Effector CD8-positive, alpha-beta T cell (primary cell): Measurements from ENCODE around the gene LAGE3.

Experiments
- DNase-seq: peaks from one replicate; lab custom pipeline; 2025; lab: John Stamatoyannopoulos, UW

Gene LAGE3

DNA sequence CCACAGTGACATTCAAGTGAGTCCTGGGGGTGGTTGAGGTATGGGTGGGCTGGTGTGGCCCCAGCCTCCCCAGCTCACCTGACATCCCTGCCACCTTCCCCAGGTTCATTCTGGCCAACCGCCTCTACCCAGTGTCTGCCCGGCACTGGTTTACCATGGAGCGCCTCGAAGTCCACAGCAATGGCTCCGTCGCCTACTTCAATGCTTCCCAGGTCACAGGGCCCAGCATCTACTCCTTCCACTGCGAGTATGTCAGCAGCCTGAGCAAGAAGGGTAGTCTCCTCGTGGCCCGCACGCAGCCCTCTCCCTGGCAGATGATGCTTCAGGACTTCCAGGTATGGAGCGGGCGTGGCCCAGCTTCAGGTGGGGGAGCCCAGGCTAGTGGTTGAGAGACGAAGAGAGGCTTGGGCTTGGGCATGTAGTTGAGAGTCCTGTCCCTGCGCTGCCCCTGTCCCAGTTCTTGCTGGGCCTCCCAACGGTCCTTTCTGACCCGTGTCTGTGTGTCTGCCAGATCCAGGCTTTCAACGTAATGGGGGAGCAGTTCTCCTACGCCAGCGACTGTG lies 43.8 kb downstream of the LAGE3 start:
- DNase-seq, result no peak

DNA sequence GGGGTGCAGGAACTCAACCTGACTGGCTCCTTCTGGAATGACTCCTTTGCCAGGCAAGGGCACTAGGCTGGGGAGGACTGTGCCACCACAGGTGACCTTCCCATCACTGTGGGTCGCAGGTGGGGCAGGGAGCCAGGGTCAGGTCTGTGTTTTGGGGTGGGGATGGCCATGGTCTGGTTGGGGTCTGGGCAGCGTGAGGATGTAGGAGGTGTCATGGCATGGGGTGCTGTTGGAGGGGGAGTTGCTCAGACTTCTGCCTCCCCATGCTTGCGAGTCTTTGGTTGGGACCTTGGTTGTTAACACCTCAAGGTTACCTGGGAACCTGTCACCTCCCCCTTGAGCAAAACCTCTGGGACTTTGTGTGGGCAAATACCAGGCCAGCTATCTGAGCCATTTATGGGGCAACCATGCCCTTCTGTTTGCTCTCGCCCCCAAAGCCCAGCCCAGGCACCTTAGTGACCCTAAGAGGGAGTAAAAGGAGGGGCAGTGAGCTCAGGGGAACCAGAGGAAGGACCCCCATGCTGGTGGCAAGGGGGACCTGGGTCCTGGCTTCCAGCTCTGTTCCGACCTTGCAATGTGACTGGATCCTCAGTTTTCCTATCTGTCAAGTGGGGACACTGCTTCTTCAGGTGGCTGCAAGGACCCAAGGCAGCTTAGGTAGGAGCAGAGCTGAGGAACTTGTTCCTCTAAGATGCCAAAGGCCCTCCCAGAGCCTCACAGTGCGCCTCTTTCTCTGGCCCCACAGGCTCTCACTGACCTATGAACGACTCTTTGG lies 44.5 kb downstream of the LAGE3 start:
- no peak for DNase-seq

DNA sequence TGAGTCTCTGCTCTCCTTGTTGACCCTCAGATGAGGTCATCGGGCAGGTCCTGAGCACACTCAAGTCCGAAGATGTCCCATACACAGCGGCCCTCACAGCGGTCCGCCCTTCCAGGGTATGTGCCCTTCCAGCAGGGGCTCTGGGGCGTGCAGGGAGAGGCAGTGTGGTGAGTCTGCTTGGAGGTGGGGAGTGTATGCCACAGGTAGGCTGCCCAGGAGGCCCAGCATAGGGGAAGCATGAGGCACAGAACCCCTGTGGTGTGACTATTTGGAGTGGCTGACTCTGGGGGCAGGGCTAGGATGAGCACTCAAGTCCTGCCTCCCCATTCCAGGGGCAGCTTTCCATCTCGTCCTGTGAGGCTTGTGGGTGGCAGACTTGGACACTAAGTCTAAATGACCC lies 45.5 kb downstream of the LAGE3 start:
- DNase-seq, result no peak

DNA sequence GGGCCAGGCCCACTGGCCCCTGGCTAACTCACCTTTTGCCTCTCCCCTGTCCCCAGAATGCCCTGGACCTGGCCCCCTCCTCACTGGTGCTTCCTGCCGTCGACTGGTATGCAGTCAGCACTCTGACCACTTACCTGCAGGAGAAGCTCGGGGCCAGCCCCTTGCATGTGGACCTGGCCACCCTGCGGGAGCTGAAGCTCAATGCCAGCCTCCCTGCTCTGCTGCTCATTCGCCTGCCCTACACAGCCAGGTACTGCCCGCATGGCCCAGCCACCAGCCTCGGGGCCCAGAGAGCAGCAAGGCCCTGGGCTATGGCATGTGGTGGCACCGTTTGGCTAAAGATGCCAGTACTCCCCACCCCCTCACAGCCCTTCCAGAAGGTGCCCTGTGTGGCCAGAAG lies 46.9 kb downstream of the LAGE3 start:
- DNase-seq, result no peak

DNA sequence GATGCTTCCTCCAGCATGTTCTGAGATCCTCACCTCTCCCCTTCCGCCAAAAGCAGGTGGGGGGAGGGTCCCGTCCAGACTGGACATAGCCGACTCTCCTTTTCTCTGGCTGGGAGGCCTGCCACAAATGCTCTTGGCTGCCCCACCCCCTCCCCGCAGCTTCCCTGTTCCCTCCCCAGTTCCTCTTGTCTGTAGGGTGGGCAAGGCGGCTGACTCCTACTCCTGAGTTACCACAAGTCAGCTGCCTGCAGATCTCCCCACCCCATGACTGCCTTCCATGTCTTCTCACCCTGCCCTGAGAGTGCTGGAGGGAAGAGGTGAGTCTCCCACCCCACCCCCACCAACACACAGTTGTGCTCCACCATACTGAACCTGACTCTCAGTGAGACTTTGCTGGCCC lies 47.7 kb downstream of the LAGE3 start:
- no peak for DNase-seq

DNA sequence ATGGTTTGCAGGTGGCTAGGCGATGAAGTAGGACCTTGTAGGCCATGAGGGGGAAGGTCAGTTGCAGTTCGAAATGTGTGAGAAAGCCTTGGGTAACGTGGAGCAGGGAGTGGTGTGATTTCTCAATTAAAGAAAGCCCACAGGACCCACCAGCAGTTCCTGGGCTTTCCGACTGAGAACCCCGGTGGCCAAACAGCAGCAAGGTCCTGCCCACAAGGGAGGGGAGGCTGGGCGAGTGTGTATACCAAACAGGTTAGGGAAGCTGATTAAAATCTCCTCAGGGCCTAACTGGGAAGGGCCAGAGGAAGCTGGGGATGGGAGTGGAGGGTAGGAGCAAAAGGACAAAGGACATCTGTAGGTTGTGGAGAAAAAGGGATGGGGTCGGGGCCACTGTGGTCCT lies 48.2 kb downstream of the LAGE3 start:
- DNase-seq, result no peak

DNA sequence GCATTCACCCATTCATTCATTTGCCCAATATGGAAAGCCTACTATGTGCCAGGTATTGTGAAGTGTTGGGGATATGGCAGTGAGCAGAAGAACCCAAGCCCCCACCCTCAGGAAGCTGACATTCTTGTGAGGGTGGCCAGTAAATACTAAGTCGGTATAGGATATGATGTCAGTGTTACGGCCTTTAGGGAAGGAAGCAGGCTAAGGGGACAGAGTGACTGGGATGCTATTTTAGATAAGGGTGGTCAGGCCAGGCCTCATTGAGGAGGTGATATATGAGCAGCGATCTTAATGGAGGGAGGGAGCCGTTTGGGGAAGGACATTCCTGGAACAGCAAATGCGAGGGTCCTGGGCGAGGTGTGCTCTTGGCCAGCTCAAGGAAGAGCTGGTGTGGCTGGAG lies 48.6 kb downstream of the LAGE3 start:
- no peak for DNase-seq

DNA sequence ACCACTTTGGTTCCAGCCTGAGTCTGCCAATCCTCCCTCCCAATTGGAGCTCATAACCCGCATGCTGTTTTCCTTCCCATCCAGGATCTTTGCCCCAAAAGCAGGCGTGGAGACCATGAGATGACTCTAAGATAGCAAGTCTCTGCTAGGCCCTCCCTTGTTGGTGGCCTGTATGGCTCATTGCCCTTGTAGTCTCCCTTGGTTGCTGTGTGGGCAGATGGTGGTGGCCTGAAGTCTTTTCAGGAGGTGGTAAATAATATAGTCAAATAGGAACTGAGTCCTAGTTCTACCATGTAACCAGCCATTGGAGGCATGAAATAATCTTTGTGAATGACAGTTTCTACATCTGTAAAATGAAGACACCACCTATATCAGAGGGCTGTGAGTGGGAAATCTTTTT lies 49.4 kb downstream of the LAGE3 start:
- DNase-seq, result no peak

DNA sequence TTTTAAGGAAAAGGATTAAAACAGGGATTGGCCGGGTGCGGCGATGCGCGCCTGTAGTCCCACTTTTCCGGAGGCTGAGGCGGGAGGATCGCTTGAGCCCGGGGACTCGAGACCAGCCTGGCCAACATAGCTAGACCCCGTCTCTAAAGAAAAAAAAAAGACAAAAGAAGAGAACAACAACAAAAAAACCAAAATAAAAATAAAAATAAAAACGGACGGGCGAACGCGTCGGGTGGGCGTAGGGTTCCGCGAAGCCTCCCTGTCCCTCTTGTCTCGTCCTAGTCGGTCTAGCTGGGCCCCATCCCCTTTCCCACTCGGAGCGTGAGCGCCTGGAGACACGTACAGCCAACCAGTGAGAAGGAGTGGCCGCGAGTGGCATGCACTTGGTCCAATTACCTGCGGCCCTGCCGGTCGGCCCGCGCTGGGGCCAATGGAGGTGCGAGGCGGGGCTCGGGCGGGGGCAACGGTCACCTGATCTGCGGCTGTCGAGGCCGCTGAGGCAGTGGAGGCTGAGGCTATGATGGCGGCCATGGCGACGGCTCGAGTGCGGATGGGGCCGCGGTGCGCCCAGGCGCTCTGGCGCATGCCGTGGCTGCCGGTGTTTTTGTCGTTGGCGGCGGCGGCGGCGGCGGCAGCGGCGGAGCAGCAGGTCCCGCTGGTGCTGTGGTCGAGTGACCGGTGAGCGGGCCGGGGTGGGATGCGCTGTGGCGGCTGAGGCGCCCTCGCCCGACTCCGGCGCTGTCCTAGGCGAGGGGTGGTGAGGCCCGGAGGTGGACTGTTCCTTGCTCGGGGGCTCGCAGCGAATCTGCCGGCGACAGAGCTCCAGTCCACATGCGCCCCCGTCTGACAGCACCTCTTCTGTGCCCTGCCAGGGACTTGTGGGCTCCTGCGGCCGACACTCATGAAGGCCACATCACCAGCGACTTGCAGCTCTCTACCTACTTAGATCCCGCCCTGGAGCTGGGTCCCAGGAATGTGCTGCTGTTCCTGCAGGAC lies 50.6 kb downstream of the LAGE3 start, which contains the start of gene ATP6AP1:
ATP6AP1 (plus strand) TSS at position 502 of the 996 bp plus-strand sequence; CDS start at position 518, 16 bp downstream.
- peak; percentile 74 for DNase-seq
